ENCODE data around the gene CIAO2A.
A peak's percentile ranks its signal among the peaks of the same experiment; 100 is the strongest.
"Not testable (repeated sequence)": the region's sequence is repeated elsewhere in the genome, so short reads cannot be mapped to it uniquely, and the experiment has no call there.

The CIAO2A gene

GRCh38 chr15:64111679-64112050, 18.0 kb upstream of the CIAO2A start:
- DNase-seq, result no peak

- no peak for DNase-seq
These were observed 17.5 kb upstream of the CIAO2A start for GRCh38 chr15:64110950-64111678.

- DNase-seq, result not testable (repeated sequence)
These were observed 16.6 kb upstream of the CIAO2A start for GRCh38 chr15:64110108-64110701.

- no peak for DNase-seq
These were observed 13.7 kb upstream of the CIAO2A start for GRCh38 chr15:64107337-64107736.

- DNase-seq, result no peak
These were observed 11.6 kb upstream of the CIAO2A start for GRCh38 chr15:64105113-64105704.

- no peak for DNase-seq
These were observed 8.9 kb upstream of the CIAO2A start for GRCh38 chr15:64102497-64102896.

- DNase-seq, result no peak
These were observed 7.3 kb upstream of the CIAO2A start for GRCh38 chr15:64100958-64101357.

- DNase-seq, result no peak
These were observed 5.7 kb upstream of the CIAO2A start for GRCh38 chr15:64099379-64099778.

GRCh38 chr15:64096668-64097384, 3.2 kb upstream of the CIAO2A start:
- DNase-seq, result no peak

GRCh38 chr15:64095795-64096667, 2.4 kb upstream of the CIAO2A start, which contains the start of gene SNX1:
SNX1 (plus strand) TSS chr15:64095982; CDS start chr15:64096014, 32 bp downstream.
- DNase-seq, result peak; percentile 98

GRCh38 chr15:64095431-64095794, 1.8 kb upstream of the CIAO2A start:
- DNase-seq, result no peak

GRCh38 chr15:64092864-64093626, 593 bp downstream of the CIAO2A start:
- DNase-seq, result no peak

- DNase-seq, result no peak
These were observed 1.4 kb downstream of the CIAO2A start for GRCh38 chr15:64092075-64092820.

GRCh38 chr15:64090527-64090926, 3.1 kb downstream of the CIAO2A start:
- DNase-seq, result no peak

- no peak for DNase-seq
These were observed 3.9 kb downstream of the CIAO2A start for GRCh38 chr15:64089543-64090280.

GRCh38 chr15:64082757-64083156, 10.9 kb downstream of the CIAO2A start:
- no peak for DNase-seq

- DNase-seq, result not testable (repeated sequence)
These were observed 20.1 kb downstream of the CIAO2A start for GRCh38 chr15:64073496-64073895.

GRCh38 chr15:64072812-64073211, 20.8 kb downstream of the CIAO2A start:
- DNase-seq, result no peak

GRCh38 chr15:64071931-64072765, 21.5 kb downstream of the CIAO2A start:
- DNase-seq, result no peak
